Upper lobe of left lung (tissue), 4 donors: Measurements from ENCODE around the gene ROBO1.

Experiments
- CTCF ChIP-seq, 6 experiments: fragments of 450-650 bp in 4 of 6; fragments of 200-600 bp in 2 of 6; sonication (generic) in 2 of 6; IDR thresholded peaks; one replicate each; pipeline ENCODE4 v1.5.1; 2016 to 2019; ENCODE audit warnings: antibody characterized with exemption in 6 of 6
- EP300 ChIP-seq, 4 donors: sonication (generic); formaldehyde crosslinking; IDR thresholded peaks; one replicate each; pipeline ENCODE4 v1.5.1; 2017; ENCODE audit warnings: antibody characterized with exemption in 4 of 4, control low read depth in 2 of 4
- POLR2A ChIP-seq, 4 donors: fragments of 450-650 bp; IDR thresholded peaks; one replicate each; pipeline ENCODE4 v1.5.1; 2016 to 2017; ENCODE audit warnings: antibody characterized with exemption in 4 of 4, mild to moderate bottlenecking in 2 of 4

GRCh38 chr3:78703944-78704343, 1063.9 kb downstream of the ROBO1 start:
- TF ChIP-seq CTCF (IDR thresholded peaks at IDR 0.05) (no peak), POLR2A (IDR thresholded peaks at IDR 0.05) (no peak), EP300 (IDR thresholded peaks at IDR 0.05) (no peak)
